SW 1271 (cell line): Measurements from ENCODE around the gene TAPT1.

Source experiments
- DNase-seq, 2 experiments: peaks; one replicate each; lab custom pipeline; 2025; lab: John Stamatoyannopoulos, UW

Gene TAPT1

GRCh38 chr4:16133406-16133805, 92.9 kb downstream of the TAPT1 start:
- no peak for DNase-seq

- DNase-seq = no peak
Observed at GRCh38 chr4:16131293-16131692, 95.0 kb downstream of the TAPT1 start.

- DNase-seq = no peak
Observed at GRCh38 chr4:16129336-16129735, 96.9 kb downstream of the TAPT1 start.

- DNase-seq = no peak
Observed at GRCh38 chr4:16126714-16127113, 99.6 kb downstream of the TAPT1 start.

GRCh38 chr4:16125571-16126445, 100.5 kb downstream of the TAPT1 start:
- DNase-seq = no peak

GRCh38 chr4:16124232-16124631, 102.0 kb downstream of the TAPT1 start:
- no peak for DNase-seq

- DNase-seq = no peak
Observed at GRCh38 chr4:16123356-16124084, 102.8 kb downstream of the TAPT1 start.

- no peak for DNase-seq
Observed at GRCh38 chr4:16122784-16123183, 103.5 kb downstream of the TAPT1 start.

- no peak for DNase-seq
Observed at GRCh38 chr4:16122308-16122711, 104.0 kb downstream of the TAPT1 start.

- DNase-seq = no peak
Observed at GRCh38 chr4:16120720-16121119, 105.6 kb downstream of the TAPT1 start.

GRCh38 chr4:16119981-16120380, 106.3 kb downstream of the TAPT1 start:
- DNase-seq = no peak

GRCh38 chr4:16118090-16118489, 108.2 kb downstream of the TAPT1 start:
- no peak for DNase-seq

GRCh38 chr4:16117164-16117563, 109.1 kb downstream of the TAPT1 start:
- no peak for DNase-seq

- no peak for DNase-seq
Observed at GRCh38 chr4:16116493-16116990, 109.7 kb downstream of the TAPT1 start.

GRCh38 chr4:16116019-16116418, 110.3 kb downstream of the TAPT1 start:
- DNase-seq = no peak

- no peak for DNase-seq
Observed at GRCh38 chr4:16114546-16114945, 111.7 kb downstream of the TAPT1 start.

- DNase-seq = no peak
Observed at GRCh38 chr4:16113741-16114140, 112.5 kb downstream of the TAPT1 start.

- DNase-seq = no peak
Observed at GRCh38 chr4:16111533-16111932, 114.7 kb downstream of the TAPT1 start.

- DNase-seq = no peak
Observed at GRCh38 chr4:16110661-16111290, 115.5 kb downstream of the TAPT1 start.
